AG04450 (cell line): ENCODE measurements around the gene TMEM176B. TPM values are rescaled to one million over a fixed set of nuclear protein-coding genes. Genes with fewer than 3 reads are reported as not detected.

Source experiments
- CTCF ChIA-PET: fragments of 300-600, 350-600 bp; formaldehyde crosslinking; extraction: SDS; loops from one replicate; lab custom pipeline; 2022; ENCODE audit warnings: antibody characterized with exemption, inconsistent platforms; lab: Charles Lee
- POLR2A ChIA-PET: fragments of 350-600 bp; formaldehyde crosslinking; extraction: SDS; loops from one replicate; lab custom pipeline; 2021; ENCODE audit warnings: antibody characterized with exemption, inconsistent platforms; lab: Yijun Ruan, JAX
- DNase-seq: peaks from one replicate; pipeline ENCODE4 v3.0.0-alpha.2; 2011; ENCODE audit warnings: low read depth, low spot score
- H3K27ac ChIP-seq: one replicate; pipeline ENCODE4 v1.5.1; 2012; ENCODE audit warnings: low read depth, low read length, control low read depth
- H3K27me3 ChIP-seq: one replicate; pipeline ENCODE4 v1.6.0; 2012; ENCODE audit warnings: low read length; ENCODE audit not compliant: control insufficient read depth, insufficient read depth
- H3K4me3 ChIP-seq: 2 replicates; pipeline ENCODE4 v1.5.1; 2011; ENCODE audit warnings: mild to moderate bottlenecking, low read depth, low read length, control low read depth
- H3K9me3 ChIP-seq: 2 replicates; pipeline ENCODE4 v1.5.1; 2012; ENCODE audit warnings: low read length; ENCODE audit not compliant: control insufficient read depth, insufficient read depth
- CTCF ChIP-seq: IDR thresholded peaks from 2 replicates; pipeline ENCODE4 v1.5.1; 2011; ENCODE audit warnings: low read depth, low read length, control low read depth, inconsistent platforms
- polyA plus RNA-seq: library from polyadenylated mRNA; depleted of rRNA; stranded (reverse); fragments of >200 nt; gene quantifications from 2 replicates; pipeline ENCODE4 v1.2.3, GENCODE V29; 2011

Gene TMEM176B
- polyA plus RNA-seq, 1 experiment, result 2.4 TPM

GRCh38 chr7:150784120-150784736 lies 15.9 kb downstream of the TMEM176B start:
- Histone ChIP-seq H3K9me3 (no peaks in the 10 kb centered on the region), H3K4me3 (no peak overlapping the region), H3K27me3 (peaks cover 2% of the 10 kb centered on the region), H3K27ac (no peak overlapping the region)
- TF ChIP-seq CTCF, result no peak
- ChIA-PET CTCF (interaction anchor here (0.7 kb wide), 1 partner anchor 196 kb away, joined by 10 read pairs; no protein-coding TSS in a partner anchor), POLR2A (no interaction called here)
- DNase-seq, result no peak

GRCh38 chr7:150781961-150782360 lies 18.2 kb downstream of the TMEM176B start:
- ChIA-PET POLR2A (no interaction called here), CTCF (no interaction called here)

GRCh38 chr7:150781103-150781502 lies 19.1 kb downstream of the TMEM176B start:
- H3K27ac ChIP-seq, result peak overlapping the region; percentile 82
- no peaks in the 10 kb centered on the region for H3K9me3 ChIP-seq
- POLR2A ChIA-PET, result no interaction called here
- H3K4me3 ChIP-seq, result no peak overlapping the region
- no peak for TF ChIP-seq CTCF
- DNase-seq, result peak; percentile 57
- no peaks in the 10 kb centered on the region for H3K27me3 ChIP-seq
- CTCF ChIA-PET, result interaction anchor here (1.5 to 1.8 kb wide), 2 partner anchors 117 to 181 kb away, joined by 4 to 6 read pairs; no protein-coding TSS in a partner anchor

More at GRCh38 chr7:150781961-150782360, 18.2 kb downstream of the TMEM176B start:
- H3K27me3 ChIP-seq, result no peaks in the 10 kb centered on the region
- no peaks in the 10 kb centered on the region for H3K9me3 ChIP-seq
- TF ChIP-seq CTCF, result no peak
- peak overlapping the region; percentile 43 for H3K27ac ChIP-seq
- no peak overlapping the region for H3K4me3 ChIP-seq
- DNase-seq, result no peak

GRCh38 chr7:150780292-150780691 lies 19.9 kb downstream of the TMEM176B start:
- CTCF ChIA-PET, result interaction anchor here (0.5 to 1.8 kb wide), 5 partner anchors 98 to 425 kb away, joined by 4 to 6 read pairs (median 4); no protein-coding TSS in a partner anchor

More at GRCh38 chr7:150780292-150780691, 19.9 kb downstream of the TMEM176B start:
- Histone ChIP-seq H3K9me3 (no peaks in the 10 kb centered on the region), H3K27me3 (no peaks in the 10 kb centered on the region), H3K4me3 (no peak overlapping the region), H3K27ac (peak overlapping the region; percentile 82)
- POLR2A ChIA-PET, result no interaction called here
- no peak for DNase-seq
- no peak for TF ChIP-seq CTCF
